Natural killer cell (primary cell): ENCODE results near the gene EIF5B. TPM values are rescaled to one million over a fixed set of nuclear protein-coding genes. Genes with fewer than 3 reads are reported as not detected.

Source experiments
- ATAC-seq, 3 donors: fragments of 150-1000 bp in 2 of 3; fragments of 200-7000 bp in 1 of 3; cut with Tn5 transposase; 1 replicate in 1 of 3; 2 replicates in 2 of 3; pipeline ENCODE4 v1.10.0; 2021; ENCODE audit warnings: mild to moderate bottlenecking in 2 of 3, moderate library complexity in 2 of 3
- DNase-seq, 2 donors: peaks; one replicate each; pipeline versions ENCODE4 v3.0.0 to v3.0.0-alpha.2; 2013 to 2021; ENCODE audit warnings: mixed read lengths in 1 of 2
- H3K27ac ChIP-seq: one replicate; pipeline ENCODE4 v1.5.1; 2013; ENCODE audit warnings: mild to moderate bottlenecking, low read length
- H3K27me3 ChIP-seq: one replicate; pipeline ENCODE4 v1.6.1; 2013; ENCODE audit warnings: low read length; ENCODE audit not compliant: control insufficient read depth, insufficient read depth
- H3K36me3 ChIP-seq: one replicate; pipeline ENCODE4 v1.6.1; 2013; ENCODE audit warnings: low read length; ENCODE audit not compliant: control insufficient read depth, insufficient read depth
- H3K4me1 ChIP-seq: one replicate; pipeline ENCODE4 v1.6.1; 2013; ENCODE audit warnings: low read length; ENCODE audit not compliant: control insufficient read depth, insufficient read depth
- H3K4me3 ChIP-seq: one replicate; pipeline ENCODE4 v1.5.1; 2013; ENCODE audit warnings: low read length
- H3K9me3 ChIP-seq: one replicate; pipeline ENCODE4 v1.6.1; 2013; ENCODE audit warnings: low read length; ENCODE audit not compliant: control insufficient read depth, insufficient read depth
- H3K27ac Mint-ChIP-seq, 2 donors: one replicate each; pipeline ENCODE4 v1.8.0; 2022; ENCODE audit warnings: mild to moderate bottlenecking in 2 of 2, mixed read lengths in 2 of 2, moderate library complexity in 1 of 2
- H3K27me3 Mint-ChIP-seq, 2 donors: one replicate each; pipeline ENCODE4 v1.8.0; 2022; ENCODE audit warnings: low read depth in 2 of 2, mixed read lengths in 2 of 2
- H3K36me3 Mint-ChIP-seq: one replicate; pipeline ENCODE4 v1.8.0; 2022; ENCODE audit warnings: mixed read lengths
- H3K4me1 Mint-ChIP-seq, 2 donors: one replicate each; pipeline ENCODE4 v1.8.0; 2022; ENCODE audit warnings: mixed read lengths in 2 of 2
- H3K4me3 Mint-ChIP-seq: one replicate; pipeline ENCODE4 v1.8.0; 2022; ENCODE audit warnings: mild to moderate bottlenecking, moderate library complexity, mixed read lengths
- H3K9me3 Mint-ChIP-seq, 2 donors: one replicate each; pipeline ENCODE4 v1.8.0; 2022; ENCODE audit warnings: mixed read lengths in 2 of 2
- CTCF ChIP-seq: fragments of 200-600 bp; IDR thresholded peaks from one replicate; pipeline ENCODE4 v1.8.0; 2022; ENCODE audit warnings: antibody characterized with exemption
- WGBS: methylation state at CpG from one replicate; pipeline ENCODE4 v1.1.7; 2013; ENCODE audit warnings: missing lambda C conversion rate; ENCODE audit not compliant: insufficient coverage; 5-methylcytosine and 5-hydroxymethylcytosine counted together
- intact Hi-C: fragments of 100-400 bp; cut with micrococcal nuclease; formaldehyde crosslinking; loops from one replicate; pipeline ENCODE4 v1.14.2; 2022
- total RNA-seq, 4 donors: library from RNA; stranded (reverse); fragments of 120-200 nt in 1 of 4; gene quantifications; one replicate each; pipeline versions ENCODE4 v1.2.3 to v1.2.4, GENCODE V29; 2013 to 2022

The EIF5B gene
- total RNA-seq, 3 donors from 2014 or later (not counting 1 experiment from before 2014, with no cell fraction given): 33.5 to 40.6 (median 40.3) TPM

DNA sequence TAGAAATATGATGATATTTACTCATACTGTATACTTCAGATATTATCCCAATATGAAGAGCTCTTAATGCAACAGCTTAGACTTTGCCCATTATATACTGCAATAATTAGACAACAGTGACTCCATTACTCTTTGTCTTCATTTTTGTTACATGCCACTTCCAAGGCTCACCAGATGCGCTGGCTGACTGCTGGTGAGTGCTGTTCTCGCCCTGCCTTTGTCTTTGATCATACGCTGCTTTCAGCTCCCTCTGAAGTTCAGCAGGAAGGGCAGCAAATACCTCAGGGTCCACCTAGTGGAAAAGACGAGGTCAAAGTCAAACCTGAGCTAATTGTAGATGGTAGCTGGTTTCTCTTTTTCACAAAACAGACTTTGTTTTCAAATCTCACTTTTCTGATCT lies 66.3 kb downstream of the EIF5B start:
- Mint-ChIP-seq H3K36me3 (peaks cover 26% of the 10 kb centered on the region), H3K27me3 (no peaks in the 10 kb centered on the region), H3K27ac (peak overlapping the region; percentile 11 to 45), H3K4me3 (no peak overlapping the region), H3K9me3 (no peaks in the 10 kb centered on the region), H3K4me1 (no peaks in the 10 kb centered on the region)
- Histone ChIP-seq H3K9me3 (no peaks in the 10 kb centered on the region), H3K4me1 (no peaks in the 10 kb centered on the region), H3K4me3 (no peak overlapping the region), H3K36me3 (peaks cover 76% of the 10 kb centered on the region), H3K27me3 (no peaks in the 10 kb centered on the region), H3K27ac (no peak overlapping the region)
- DNase-seq (peak in 1 of 2 donors; percentile 29), ATAC-seq (no peak)
- intact Hi-C loops: no loop called here
- no peak for TF ChIP-seq CTCF
- WGBS: 84% methylated on average over 4 of the region's 4 CpGs

DNA sequence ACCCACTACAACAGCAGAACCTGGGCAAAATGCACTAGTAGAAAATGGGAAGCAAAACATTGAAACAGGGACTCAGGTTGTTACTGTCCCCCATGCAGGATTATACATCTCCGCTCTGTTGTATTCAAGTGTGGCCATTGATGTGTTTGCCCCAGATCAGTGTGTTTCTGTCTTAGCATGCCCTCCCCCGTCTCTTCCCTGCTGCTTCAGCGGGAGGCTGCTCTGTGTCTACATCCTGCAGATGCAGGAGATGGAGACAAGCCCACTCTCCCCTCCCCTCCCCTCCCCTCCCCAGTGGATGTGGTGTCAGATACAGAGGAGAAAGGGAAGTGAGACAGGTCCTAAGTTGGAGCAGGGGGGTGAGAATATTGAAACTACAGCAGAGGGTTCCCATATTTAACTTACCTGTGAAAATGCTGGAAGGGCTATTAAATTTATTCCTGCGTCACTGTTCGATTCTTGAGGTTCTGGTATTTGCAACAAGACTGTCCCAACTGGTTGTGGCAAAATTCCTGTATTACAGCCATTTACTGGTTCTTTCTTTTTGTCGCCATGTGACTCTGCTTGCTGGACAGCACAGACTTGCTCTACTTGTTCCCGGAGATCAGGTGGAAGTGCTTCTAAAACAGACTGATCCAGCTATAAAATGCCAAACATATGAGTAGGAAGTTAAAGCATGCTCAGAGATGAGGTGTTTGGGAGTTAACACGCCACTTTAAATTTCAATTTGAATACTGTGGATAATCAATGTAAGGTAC lies 67.0 kb downstream of the EIF5B start:
- Mint-ChIP-seq H3K9me3 (no peaks in the 10 kb centered on the region), H3K36me3 (peaks cover 23% of the 10 kb centered on the region), H3K27ac (peak overlapping the region; percentile 11 to 45), H3K4me3 (no peak overlapping the region), H3K27me3 (no peaks in the 10 kb centered on the region), H3K4me1 (no peaks in the 10 kb centered on the region)
- no peak overlapping the region for H3K4me3 ChIP-seq
- DNase-seq (no peak), ATAC-seq (no peak)
- TF ChIP-seq CTCF: no peak
- no peaks in the 10 kb centered on the region for H3K9me3 ChIP-seq
- H3K36me3 ChIP-seq: peaks cover 69% of the 10 kb centered on the region
- H3K27me3 ChIP-seq: no peaks in the 10 kb centered on the region
- H3K27ac ChIP-seq: no peak overlapping the region
- no peaks in the 10 kb centered on the region for H3K4me1 ChIP-seq
- intact Hi-C loops: no loop called here
- WGBS: 92% methylated on average over 8 of the region's 8 CpGs

- Mint-ChIP-seq H3K27me3 (no peaks in the 10 kb centered on the region), H3K27ac (peak overlapping the region in 1 of 2 donors; percentile 29), H3K9me3 (no peaks in the 10 kb centered on the region), H3K4me3 (no peak overlapping the region), H3K4me1 (no peaks in the 10 kb centered on the region), H3K36me3 (peaks cover 15% of the 10 kb centered on the region)
- WGBS: 96% methylated on average over 4 of the region's 5 CpGs
- Histone ChIP-seq H3K4me1 (no peaks in the 10 kb centered on the region), H3K4me3 (no peak overlapping the region), H3K27ac (no peak overlapping the region), H3K9me3 (no peaks in the 10 kb centered on the region), H3K27me3 (no peaks in the 10 kb centered on the region), H3K36me3 (peaks cover 61% of the 10 kb centered on the region)
- no peak for ATAC-seq
- intact Hi-C loops: no loop called here
- no peak for TF ChIP-seq CTCF
- no peak for DNase-seq
Measured at GRCh38 chr2:99404797-99405669, 67.8 kb downstream of the EIF5B start.
